Fibroblast of peridontal ligament (primary cell): ENCODE results near the gene CUL2.
"Not testable (repeated sequence)": the region's sequence is repeated elsewhere in the genome, so short reads cannot be mapped to it uniquely, and the experiment has no call there.

Experiments
- DNase-seq: peaks from one replicate; pipeline ENCODE4 v3.0.0-alpha.2; 2010; ENCODE audit errors: extremely low read depth

The CUL2 gene

GRCh38 chr10:35019041-35020024, 70.8 kb downstream of the CUL2 start:
- DNase-seq, result no peak

- no peak for DNase-seq
Measured at GRCh38 chr10:35017608-35018007, 72.5 kb downstream of the CUL2 start.

DNA sequence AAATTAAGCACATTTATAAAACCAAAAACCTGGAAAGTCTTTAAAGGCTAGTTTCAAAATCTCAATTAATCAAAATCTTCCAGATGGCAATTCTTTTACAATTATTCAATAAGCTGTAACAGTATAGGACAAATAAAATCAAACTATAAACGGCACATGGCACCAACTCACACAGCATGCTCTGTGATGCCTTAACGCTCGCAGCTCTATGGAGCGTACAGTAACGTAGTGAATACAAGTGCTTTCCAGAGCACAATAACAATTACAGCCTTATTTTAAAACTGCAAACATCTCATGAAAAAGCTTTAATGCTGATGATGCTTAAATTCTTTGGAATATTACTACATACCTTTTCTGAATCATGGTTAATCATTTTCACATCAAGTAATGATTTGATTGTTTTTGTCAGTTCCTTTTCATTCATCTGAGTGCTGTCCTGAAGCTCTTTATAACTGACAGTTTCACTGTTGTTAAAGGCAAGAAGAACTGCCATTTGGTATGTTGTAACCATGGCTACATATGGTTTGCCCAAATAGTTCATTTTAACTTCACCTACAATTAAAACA, 74.2 kb downstream of the CUL2 start:
- DNase-seq, result no peak

GRCh38 chr10:35012781-35013180, 77.4 kb downstream of the CUL2 start:
- DNase-seq, result no peak

GRCh38 chr10:35011771-35012191, 78.4 kb downstream of the CUL2 start:
- no peak for DNase-seq

DNA sequence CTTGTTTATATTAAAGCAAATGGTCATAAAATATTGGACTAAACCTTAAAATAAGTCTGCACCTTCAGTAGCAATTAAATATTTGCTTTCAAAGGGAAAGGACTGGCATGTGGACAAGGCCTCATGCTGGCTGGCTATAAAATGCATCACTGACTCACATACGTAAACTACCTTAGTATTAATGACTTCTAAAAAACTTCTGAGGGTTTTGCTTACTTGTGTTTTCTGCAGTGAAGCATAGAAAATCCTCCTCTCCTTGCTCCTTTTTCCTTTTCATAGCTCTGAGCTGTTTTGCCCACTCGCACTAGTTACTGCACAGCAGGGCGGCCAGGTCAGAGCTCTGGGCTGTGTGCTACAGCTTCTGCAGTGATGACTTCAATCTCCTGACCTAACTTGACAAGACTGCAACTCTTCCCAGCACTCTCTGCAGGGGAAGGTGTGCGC, 82.3 kb downstream of the CUL2 start:
- no peak for DNase-seq

DNA sequence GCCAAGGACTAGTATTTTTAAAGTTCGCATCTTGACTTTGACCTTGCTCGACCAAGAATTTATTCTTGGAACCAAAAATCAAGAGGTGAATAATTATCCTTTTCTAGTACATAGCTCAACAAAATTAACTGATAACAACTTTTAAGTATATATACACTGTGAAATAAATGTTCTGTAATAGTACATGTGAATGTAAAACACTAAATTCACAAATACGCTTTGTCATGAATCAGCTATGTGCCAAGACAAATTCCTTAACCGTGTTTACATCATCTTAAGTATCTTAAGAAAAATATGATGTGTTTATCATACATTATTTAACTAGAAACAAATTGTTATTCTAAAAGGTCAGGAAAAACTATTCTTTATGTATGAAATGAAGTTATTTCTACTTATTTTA, 83.3 kb downstream of the CUL2 start:
- peak; percentile 43 for DNase-seq

DNA sequence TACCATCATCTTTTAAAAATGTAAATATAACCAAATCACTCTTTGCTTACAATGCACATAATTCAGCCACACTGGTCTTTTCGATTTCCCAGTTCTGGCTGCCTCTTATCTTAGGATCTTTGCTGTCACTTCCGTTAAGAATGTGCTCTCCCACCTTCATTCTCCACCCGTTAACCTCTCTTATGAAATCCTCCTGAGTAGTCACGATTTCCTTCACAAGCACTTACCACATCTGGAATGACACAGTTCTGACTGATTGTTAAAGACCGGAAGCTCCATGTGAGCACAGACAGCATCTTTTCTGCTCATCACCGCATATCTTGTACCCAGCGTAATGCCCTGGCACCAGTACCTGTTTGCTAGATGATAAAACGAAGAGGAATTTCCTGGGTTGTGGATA, 84.3 kb downstream of the CUL2 start:
- DNase-seq, result peak; percentile 28

DNA sequence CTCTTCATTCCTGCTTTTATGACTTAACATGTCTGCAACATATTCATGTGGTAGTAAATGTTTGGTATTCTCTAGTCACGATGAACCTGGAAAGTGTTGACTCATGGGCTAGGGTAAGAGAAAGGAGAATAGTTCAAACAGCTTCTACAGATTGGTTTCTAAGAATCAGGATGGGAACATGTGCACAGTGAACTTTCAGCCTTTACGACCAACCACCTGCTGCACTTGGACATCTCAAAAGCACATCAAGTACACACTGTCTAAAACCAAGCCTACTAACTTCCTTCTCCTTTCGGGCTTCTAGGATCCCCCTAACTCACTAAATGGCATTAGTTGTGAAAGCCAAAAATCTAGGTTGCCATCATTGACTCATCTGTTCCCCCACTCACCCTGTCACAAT, 85.5 kb downstream of the CUL2 start:
- no peak for DNase-seq

DNA sequence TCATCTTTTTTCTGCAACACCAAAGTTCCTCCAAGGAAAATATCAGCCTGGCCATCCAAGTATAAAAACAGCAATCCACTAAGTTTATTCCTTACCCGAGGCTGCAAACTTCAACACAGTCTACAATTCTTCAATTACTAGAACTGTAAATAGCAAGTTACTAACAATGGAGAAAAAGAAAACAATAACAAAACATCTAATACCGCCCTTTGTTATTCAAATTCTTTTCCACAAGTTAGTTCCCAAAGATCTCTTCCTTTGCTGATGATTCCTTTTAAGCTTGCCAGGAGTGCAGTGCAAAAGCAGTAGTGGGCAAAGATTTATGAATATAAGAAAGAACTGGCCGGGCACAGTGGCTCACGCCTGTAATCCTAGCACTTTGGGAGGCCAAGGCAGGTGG, 86.2 kb downstream of the CUL2 start:
- no peak for DNase-seq

DNA sequence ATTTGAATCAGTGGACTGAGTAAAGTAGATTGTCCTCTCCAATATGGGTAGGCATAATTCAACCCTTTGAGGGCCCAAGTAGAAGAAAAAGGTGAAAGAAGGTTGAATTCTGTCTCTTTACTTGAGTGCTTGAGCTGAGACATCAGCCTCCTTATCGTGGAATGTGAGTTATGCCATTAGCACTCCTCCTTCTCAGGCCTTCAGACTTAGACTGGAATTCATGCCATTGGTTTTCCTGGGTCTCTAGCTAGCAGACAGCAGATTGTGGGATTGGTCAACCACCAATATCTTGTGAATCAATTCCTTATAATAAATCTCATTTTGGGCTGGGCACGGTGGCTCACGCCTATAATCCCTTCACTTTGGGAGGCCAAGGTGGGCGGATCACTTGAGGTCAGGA, 89.2 kb downstream of the CUL2 start:
- no peak for DNase-seq

DNA sequence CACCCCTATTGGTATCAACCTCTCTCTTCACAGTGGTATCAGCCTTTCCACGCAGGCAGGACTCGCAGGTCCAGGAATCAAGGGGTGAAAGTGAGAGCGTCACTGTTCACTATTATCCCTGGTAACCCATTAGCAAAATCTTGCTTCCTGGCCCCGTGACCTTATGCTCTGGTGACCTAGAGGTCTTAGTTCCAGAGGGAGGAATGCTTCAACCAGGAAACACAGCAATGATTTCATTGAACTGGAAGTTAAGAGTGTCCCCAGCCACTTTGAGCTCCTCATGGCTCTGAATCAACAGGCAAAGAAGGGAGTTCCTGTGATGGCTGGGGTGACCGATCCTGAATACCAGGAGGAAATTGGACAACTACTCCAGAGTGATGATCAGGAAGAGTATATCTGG, 90.6 kb downstream of the CUL2 start:
- DNase-seq, result no peak

DNA sequence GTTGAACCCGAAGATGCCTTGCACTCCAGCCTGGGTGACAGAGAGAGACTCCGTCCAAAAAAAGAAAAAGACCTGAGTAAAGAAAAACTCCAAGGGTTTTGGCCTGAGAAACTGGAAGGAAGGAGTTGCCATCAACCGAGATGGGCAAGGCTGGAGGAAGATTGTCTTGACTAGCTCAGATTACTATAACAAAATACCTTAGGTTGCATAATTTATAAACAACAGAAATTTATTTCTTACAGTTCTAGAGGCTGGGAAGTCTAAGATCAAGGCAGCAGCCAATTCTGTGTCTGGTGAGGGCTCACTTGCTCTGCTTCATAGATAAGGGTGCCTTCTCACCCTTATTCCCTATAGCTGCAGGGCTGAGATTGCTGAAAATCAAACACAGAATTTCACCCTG, 91.2 kb downstream of the CUL2 start:
- DNase-seq, result peak; percentile 12

DNA sequence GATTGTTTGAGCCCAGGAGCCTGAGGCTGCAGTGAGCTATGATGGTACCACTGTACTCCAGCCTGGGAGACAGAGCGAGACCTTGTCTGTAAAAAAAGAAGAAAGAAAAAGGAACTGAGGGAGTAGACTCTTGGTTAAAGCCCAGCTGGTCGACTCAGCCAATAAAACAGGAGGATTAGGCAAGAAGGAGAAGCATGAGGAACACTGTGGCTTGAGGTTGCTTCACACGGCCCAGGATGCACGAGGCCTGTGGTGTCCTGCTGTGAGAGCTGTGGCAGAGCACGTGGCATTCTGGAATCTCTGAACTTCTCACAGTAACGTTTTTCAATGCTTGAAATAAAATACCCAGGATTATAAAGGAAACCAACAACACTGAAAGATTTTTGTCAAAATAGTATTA, 93.3 kb downstream of the CUL2 start:
- peak; percentile 57 for DNase-seq

- no peak for DNase-seq
Measured at GRCh38 chr10:34995925-34996324, 94.2 kb downstream of the CUL2 start.

DNA sequence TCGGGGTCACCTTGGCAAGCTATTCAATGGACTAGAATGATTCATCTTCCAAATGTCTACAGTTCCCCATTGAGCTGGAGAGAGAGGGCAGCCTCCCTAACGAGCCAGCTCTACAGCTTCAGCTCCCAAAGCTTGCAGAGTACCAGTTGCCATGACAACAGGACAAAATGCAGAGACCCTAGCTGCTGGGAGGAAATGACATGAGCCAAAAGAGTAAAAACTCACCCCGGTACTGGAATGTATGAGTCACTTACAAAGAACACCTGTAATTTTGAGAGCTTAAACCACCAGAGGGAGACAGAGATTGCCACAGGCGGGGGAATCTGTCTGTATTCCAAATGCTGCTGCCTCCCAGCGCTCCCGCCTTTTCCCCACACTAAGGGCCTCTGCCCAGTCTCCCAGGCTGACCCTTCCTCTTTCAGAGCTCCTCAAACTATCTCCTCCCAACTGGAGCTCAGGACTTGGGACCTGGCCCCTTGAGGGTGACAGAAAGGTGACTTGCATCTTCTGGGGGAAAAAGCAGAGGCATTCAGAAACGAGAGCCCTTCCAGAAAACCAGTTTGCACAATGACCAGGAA, 95.5 kb downstream of the CUL2 start:
- peak; percentile 33 for DNase-seq

GRCh38 chr10:34993782-34994181, 96.4 kb downstream of the CUL2 start:
- no peak for DNase-seq

- not testable (repeated sequence) for DNase-seq
Measured at GRCh38 chr10:34991117-34991516, 99.0 kb downstream of the CUL2 start.

DNA sequence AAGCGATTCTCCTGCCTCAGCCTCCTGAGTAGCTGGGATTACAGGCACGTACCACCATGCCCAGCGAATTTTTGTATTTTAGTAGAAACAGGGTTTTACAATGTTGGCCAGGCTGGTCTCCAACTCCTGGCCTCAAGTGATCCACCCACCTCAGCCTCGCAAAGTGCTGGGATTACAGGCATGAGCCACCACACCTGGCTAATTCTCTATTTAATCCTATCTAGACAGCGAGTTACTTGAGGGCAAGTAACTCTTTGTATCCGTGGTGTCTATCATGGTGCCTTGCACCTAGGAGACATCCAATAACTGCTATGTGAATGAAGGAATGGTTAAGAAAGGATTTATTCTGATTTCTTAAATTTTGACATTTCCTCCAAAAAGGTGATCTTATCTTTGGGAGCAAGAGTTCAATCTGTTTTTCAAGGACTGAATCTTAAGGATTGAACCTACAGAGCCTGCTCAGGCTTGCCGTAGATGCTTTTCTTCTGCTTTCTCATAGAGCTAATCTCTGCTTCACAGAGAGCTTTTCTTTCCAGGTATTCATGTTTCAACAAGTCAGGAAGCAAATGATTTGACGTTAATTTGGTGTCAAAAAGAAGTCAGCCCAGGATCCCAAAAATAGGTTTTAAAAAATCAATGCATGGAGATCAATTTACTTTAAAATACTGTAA, 101.6 kb downstream of the CUL2 start:
- no peak for DNase-seq

GRCh38 chr10:34985823-34986222, 104.3 kb downstream of the CUL2 start:
- DNase-seq, result peak; percentile 35

GRCh38 chr10:34985146-34985545, 105.0 kb downstream of the CUL2 start:
- no peak for DNase-seq

DNA sequence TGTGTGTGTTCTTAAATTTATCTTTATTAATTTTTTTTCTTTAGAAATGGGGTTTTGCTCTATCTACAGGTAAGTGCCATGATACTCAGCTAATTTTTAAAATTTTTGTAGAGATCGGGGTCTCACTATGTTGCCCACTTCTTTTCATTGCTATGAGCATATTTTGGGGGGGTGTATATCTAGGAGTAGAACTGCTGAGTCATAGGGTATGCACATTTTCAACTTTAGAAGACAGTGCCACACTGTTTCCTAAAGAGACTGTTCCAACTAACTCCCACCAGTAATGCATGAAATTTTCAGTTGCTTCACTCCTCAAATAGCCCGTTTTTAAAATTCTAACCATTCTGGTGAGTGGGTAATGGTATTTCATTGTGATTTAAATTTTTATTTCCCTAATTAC, 108.3 kb downstream of the CUL2 start:
- no peak for DNase-seq
